ENCODE measurements around the gene GLI3.
"Not testable (repeated sequence)": the region's sequence is repeated elsewhere in the genome, so short reads cannot be mapped to it uniquely, and the experiment has no call there.

Gene GLI3

DNA sequence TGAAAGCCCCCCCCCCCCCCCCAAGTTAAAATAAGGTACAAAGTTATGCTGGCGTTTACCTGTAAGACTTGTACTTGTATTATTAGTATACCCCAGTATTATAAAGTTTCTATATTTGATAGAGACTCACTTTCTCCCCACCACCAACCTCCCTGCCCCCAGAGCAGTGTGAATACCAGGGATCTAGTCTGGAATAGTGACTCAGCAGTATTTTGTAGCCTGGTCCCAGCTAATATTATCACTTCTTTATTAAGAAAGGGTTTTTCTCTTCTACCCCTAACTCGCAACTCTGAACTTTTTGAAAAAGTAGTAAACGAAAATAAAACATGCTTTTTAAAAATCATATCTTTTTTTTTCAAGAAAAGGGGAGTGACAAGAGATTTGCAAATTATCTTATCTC is 26.7 kb downstream of the GLI3 start:
- no peak for FAIRE-seq

DNA sequence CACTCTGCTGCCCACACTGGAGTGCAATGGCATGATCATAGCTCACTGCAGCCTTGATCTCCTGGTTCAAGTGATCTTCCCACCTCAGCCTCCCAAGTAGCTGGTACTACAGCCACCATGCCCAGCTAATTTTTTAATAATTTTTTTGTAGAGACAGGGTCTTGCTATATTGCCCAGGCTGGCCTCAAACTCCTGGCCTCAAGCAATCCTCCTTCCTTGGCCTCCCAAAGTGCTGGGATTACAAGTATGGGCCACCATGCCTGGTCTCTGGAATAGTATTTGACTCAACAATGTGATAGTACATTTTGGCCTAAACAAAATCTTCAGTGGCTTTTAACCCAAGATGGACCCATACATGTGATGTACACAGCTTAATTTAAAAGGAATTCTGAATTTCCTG is 27.9 kb downstream of the GLI3 start:
- FAIRE-seq, result not testable (repeated sequence)

DNA sequence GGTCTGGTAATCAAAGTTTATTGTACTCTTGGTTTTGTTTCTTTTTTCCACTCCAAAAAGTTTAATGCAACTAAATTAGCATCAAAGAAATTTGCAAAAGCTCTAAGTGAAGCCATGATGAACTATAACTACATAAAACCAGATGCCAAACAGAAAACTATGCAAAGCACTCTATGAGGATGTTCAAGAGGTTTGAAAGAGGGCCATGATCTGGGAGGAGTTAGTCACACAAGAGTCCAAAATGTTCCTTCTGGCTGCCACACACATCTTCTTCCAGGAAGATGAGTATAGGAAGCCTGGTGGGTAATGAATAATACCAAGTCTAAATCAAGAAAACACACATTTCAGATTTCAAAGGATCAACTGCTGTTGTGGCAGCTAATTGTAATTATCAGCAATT is 28.4 kb downstream of the GLI3 start:
- no peak for FAIRE-seq

DNA sequence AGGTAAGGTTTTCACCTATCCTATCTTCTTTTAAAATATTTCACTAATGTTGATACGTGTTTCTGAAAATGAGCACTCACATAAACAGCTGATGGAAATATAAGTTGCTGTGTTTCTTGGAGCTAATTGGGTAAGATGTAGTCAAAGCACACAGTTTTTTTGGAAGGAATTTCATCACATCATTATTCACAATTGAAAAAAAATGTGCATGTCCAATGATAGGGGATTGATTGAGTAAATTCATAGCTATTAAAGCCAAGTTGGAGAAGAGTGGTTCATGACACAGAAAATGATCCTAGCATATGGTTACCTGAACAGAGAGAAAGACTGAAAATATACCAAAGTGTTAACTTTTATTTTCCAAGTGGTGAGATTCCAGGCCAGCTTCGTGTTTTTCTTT is 29.6 kb downstream of the GLI3 start:
- FAIRE-seq, result no peak

DNA sequence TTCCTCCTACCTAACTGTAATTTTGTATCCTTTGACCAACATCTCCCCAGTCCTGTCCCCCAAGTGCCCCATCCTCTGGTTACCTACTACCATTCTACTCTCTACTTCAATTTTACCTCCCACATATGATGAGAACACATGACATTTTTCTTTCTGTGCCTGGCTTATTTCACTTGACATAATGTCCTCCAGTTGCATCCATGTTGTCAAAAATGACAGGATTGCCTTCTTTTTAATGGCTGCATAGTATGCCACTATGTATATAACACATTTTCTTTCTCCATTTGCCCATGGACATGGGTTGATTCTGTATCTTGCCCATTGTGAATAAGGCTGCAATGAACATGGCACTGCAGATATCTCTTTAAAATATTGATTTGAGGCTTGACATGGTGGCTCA is 33.7 kb downstream of the GLI3 start:
- FAIRE-seq, result no peak

DNA sequence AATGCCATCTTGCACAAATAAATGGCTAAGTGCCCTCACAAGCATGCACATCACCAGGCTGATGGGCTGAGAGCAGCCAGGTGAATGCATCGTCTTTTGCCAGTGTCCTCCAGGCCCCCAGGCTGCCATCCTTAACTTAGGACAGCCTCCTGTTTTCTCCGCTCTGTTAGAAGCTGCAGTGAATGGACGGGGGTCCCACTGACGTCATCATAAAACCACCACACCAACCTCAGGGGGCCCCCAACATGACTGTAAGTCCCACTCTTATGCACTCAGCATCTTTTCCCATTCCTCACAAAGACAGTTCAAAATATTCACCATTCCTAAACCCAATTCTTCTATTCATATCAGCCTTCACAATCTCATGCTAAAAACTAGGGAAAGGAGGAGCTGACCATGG is 34.4 kb downstream of the GLI3 start:
- FAIRE-seq, result no peak

DNA sequence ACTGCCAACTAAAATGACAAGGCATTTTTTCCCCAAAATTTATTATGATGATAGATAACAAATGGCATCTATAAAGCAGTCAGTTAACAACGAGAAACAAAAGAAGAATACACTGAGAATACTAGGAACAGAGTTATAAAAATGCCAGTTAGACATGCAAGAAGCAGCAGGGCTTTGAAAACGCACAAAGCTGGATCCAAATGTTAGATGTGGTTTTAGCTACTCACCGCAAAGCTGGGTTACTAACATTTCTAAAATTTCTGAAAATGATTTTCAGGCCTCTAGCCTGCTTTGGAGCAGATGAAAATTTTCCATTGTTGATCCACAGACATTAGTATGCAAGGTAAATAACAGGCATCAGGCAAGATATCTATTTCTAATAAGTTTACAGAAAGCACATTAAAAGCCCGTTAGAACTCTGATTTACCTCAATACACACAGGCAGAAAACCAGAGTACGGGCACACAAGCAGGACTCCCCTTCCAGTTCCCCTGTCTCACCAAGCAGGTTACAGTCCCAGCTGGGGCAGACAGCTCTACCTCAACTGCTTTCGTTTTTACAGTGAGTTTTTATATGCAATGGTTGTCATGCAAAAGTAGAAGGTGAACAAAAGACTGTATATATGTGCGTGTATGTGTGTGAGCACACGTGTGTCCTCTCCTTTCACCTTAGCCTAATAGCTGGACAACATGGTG is 37.9 kb downstream of the GLI3 start:
- FAIRE-seq, result no peak

DNA sequence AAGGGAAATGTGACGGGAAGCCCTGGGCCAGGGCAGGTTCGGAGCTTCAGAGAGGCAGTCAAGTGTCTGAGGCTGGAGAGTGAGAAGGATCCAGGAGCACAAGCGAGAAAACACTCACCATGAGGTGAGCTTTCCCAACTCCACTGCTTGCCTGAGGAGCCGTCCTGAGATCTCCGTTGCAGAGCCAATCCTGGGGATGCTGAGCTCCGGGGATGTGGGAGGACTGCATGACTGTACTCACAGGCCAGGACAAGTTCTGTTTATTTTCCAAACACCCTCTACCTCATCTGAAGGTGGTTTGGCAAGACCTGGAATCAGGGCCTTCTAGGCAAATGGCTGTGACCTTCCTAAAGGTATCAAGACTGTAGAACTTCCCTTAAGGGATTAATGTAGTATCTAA is 38.7 kb downstream of the GLI3 start:
- no peak for FAIRE-seq

DNA sequence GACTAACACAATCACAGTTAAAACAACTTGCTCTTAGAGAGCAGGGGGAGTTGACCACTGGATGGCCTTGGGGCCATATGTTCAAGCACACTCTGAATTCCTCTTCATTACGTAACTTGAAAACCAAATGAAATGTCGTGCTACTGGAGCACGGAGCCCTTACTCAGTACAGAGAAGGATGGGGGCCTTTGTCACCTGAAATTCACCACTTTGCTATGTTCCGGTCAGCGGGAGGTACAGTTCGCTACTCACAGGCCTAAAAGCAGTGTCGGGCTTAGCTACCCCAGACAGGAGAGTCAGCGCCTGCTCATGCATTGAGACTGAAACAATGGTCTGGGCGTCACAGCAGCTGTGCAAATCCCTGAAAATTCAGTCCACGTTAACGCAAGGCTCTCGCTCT is 39.6 kb downstream of the GLI3 start:
- FAIRE-seq, result no peak

DNA sequence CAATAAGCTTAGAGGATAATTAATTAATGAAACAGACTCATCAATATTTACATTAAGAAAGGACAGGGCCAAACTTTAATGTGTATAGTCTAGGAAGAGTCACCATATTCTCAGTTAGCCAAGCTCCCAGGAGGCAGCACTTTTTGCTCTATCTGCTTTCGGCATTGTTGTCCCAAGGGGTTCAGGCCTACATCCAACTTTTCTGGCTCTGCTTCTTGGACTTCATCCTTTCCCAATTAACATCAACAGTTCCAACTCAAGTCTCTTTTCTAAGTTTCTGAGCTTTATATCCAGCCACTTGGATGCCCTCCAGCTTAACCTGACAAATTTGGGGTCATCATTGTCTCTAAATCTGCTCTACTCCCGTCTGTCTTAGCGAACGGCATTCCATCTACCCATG is 42.8 kb downstream of the GLI3 start:
- no peak for FAIRE-seq

DNA sequence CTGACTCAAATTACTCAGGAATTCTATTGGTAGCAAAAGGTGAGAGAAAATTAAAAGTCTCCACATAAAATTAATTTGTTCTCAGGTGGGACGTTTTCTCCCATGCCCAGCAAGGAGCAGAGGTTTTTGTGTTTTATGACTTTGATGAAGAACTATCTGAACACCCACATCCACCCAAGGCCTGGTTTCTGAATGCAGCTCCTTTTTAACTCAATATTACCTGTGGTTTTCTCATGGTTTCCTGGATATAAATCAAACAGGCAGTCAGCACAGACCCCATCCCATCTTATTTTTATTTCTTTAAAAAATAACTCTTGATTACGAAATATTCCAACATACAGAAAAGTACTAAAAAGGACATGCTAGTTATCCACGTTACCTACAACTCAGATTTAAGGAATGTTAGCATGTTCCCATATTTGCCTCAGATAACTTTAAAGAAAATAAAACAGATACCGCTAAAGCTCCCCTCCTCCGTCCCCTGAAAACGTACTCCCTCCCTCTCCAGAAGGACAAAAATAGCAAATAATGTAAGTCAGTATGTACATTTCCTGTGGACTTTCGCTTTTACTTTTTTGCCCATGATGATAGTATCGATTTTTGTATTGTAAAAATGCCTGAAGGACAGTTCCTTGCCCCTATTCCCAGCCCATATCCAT is 43.4 kb downstream of the GLI3 start:
- FAIRE-seq, result no peak

DNA sequence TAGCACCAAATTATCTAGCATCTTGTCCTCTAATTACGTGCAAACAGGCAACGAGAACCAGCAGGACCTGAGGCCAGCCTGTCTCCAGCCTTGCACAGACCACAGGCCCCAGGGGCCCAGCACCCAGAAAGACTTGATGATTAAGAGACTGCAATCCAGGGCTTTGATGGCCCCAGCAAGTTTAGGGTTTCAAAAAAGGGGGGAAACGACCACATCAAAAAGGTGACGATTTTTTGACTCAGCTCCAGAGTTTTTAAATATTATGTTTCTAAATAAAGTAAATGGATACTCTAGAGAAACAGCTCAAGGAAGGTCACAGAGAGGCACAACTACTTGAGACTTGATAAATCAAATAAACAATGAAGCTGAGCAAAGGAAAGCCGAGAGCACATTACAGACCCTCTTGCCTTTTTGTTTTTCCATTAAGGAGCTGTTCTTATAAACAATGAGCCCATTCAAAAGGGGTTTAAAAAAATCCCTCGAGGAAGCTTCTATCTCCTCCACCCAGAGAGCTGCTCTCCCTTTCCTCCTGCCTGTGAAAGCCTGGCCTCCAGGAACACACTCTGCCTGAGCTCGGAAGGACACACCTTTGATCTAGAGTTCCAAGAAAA is 44.1 kb downstream of the GLI3 start:
- no peak for FAIRE-seq

DNA sequence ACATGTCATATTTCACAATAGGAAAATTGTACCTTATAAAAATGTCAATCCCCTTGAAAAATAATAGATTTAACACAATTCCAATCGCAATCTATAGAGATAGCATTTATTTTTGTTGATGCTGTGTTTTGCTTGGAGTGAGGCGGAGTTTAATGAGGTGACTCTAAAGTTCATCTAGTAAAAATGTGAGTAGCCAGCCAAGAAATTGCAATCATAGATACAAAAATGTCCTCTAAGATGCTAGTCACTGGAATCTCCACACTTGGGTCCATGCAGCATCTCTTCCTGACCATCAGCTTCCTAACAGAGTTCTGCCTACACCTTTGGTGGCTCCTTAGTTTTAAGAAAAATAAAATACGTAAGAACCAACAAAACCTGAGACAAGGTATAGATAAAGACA is 44.9 kb downstream of the GLI3 start:
- FAIRE-seq, result no peak

DNA sequence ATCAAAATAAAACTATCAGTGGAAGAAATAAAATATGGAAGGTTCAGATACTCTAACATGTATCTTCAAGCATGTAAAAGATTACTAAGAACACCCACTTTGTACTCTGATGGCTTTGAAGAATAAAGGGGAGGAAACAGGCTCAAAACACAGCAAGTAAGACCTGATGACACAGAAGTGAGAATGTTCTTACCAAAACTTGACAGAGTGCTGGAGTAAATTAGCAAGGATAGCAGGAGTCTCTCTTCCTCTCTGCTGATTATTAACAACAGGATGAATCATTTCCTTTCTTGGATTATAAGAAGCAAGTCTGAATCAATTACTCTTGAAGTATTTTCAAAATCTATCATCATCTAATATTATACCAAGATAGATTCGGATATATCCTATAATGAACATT is 47.5 kb downstream of the GLI3 start:
- FAIRE-seq, result no peak

DNA sequence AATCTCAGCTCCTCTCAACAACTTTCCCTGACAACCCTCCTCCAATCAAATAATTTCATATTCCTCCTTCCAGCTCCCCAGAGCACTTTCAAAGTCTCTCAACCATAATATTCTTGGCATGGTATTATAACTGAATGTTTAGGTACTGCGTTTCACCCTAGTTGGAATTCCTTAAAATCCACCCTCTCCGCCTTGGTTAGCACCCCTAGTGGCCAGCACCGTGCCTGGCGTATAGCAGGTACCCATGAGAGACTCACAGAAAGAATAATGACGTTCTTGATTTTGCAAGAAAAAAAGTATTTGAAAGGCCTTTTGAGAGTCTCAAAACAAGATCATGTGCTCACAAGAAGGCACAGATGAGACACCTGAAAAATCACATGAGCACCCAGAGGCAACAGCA is 50.9 kb downstream of the GLI3 start:
- no peak for FAIRE-seq

DNA sequence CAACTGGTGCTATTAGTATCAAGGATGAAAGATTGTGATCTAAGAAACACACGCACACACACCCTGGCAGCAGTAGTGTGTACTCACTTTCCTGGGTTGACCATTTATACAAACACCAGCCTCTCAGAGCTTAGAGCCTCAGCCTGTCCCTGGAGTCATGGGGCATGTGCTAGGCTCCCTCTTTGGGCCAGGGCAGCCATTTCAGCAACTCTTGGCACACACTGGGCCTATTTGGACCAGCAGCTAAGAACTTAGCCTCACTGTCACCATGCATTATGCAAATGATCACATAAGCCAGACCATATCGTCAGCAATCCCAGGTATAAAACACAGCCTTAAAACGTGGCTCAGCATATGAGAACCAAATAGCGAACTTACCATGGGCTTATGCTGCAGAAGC is 51.3 kb downstream of the GLI3 start:
- no peak for FAIRE-seq

DNA sequence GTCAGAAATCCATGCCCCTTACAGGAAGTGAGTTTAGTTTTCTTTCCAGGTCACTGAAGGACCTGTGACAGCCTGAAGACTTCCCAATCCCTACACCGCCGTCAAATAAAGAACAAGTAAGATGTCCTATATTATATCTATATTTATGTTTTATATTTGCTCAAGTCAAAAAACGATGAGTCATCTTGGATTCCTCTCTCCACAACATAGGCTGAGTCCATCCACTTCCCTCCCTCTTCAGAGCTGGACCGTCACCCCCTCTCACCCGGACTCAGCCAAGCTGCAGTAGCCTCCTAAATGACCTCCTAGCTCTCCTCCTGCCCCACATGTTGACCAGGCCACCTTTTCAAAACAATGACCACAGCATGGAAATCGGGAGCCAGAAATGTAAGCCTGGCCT is 53.5 kb downstream of the GLI3 start:
- no peak for FAIRE-seq

DNA sequence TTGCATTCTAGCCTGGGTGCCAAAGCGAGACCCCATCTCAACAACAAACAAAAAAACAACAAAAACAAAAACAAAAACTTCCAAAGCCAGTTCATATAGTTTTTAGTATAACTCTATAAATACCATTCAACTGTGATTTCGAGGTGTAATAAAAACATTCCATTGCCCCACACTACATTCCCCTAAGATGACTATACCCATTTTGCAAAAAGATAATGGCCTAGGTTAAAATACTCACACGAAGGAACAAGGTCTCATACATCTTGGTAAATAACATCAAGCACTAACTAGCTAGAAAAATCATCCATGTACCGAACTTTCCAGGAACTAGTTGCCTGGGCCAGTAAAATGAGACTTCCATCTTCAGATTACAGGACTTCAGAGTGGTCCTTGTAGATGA is 55.4 kb downstream of the GLI3 start:
- no peak for FAIRE-seq

DNA sequence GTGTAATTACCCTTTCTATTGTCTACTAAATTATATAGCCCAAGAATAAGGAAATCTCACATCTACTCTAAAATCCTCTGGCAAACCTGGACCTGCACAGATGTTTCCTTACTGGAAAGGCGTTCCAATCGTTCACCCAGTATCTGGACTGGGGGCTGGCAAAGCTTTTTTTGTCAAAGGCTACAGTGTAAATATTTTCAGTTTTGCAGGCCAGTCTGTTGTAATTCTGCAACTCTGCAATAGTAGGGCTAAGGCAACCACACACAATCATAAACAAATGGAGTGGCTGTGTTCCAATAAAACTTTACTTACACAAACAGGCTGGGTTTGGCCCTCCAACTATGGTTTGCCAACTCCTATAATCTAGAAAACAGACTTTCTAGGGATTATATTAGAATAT is 56.2 kb downstream of the GLI3 start:
- no peak for FAIRE-seq

DNA sequence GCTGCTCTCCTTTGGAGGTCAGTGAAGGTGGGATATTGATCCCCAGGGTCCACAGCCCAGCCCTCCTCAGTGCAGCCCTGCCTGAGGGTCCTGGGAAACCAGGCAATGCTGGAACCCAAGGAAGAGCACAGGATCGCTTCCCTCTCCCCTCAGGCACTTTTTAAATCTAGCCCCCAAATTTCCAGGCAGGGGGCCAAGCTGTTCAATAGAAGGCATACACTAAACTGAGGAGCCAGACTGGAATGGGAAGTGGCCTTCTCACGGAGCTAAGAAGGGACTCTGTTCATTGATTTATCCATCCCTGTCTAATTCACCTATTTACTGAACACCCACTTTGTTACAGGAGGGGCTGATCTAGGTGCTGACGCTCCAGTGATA is 60.3 kb downstream of the GLI3 start:
- no peak for FAIRE-seq

DNA sequence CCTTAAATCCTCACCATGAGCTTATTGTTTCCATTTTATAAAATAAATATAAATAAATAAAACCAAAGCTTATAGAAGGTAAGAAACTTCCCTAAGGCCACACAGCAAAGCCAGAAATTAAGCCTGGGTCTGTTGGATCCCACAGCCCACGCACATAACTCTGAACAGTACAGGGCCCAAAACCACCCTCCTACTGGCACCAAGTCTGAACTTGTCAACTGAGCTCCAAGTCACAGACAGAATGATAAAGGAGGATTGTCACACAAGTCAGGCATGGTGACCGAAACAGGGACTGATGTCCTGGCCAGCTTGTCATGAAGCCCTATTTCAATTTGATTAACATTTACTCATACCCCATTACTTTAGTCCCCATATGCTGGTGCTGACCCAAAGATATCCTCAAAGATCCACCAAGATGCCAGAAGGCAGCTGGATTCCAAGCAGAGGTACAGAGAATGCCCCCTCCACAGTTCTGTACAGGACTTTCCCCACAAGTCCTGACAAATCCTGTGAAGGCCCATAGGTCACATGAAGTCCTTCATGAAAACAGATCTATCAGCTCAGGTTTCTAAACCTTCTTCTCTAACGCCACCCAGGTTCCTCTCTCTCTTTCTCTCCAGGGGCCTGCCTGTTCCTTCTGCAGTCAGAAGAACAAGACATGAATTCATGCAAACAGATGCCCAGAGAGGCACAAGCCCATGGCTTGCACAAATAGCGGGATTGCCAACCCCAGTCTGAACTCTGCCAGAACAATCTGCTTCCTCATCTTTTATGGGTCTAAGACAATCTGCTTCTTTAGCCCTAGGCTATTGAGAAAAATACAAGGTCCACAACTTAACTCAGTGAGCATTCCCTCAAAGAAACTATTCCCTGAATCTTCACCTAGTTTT is 60.9 kb downstream of the GLI3 start:
- FAIRE-seq, result no peak

DNA sequence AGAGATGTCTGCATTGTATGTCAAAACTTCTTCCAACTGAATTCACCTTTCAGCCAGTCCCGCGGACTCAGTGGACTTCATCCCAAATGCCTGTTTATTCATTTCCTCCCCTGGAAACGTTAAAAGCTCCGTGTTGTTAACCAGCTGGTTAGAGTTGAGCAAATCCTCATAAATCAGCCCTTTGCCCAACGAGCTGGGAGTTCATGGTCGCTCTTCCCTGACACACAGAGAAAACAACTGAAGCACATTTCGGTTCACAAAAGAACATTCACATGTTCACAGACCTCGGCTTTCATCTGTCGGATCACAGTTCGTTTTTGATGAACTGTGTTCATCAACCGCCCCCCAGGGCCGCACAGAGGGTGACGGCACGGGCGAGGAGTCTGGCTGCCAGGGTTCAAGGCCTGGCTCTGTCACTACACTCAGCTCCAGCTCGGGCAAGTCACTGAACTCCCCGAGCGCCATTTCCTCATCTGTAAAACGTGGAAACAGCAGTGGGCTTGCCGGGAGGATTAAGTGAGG is 62.6 kb downstream of the GLI3 start:
- FAIRE-seq, result no peak

DNA sequence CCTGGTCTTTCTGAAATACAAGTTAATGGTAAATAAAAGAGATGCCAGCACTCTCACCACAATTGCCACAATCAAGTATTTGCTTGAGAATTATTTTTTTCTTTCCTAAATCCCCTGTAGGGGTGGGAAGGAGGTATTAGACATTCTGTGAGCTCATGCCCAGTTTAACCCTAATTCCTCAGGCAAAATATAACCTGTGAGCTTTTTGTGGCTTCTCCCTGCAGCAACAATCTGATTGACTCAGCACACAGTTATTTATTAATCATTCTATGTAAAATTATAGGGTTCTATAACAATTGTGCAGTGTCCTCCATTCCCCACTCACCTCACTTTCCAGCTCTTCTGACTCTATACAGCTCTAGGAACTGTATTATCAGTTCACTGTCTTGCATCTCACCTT is 66.3 kb downstream of the GLI3 start:
- no peak for FAIRE-seq

Data from endometrium (tissue), 2 donors.